HG02798 (cell line): Measurements from ENCODE around the gene PLXNA4.
"Not testable (repeated sequence)": the region's sequence is repeated elsewhere in the genome, so short reads cannot be mapped to it uniquely, and the experiment has no call there.

Source experiments
- ATAC-seq: cut with Tn5 transposase; IDR thresholded peaks from one replicate; pipeline ENCODE4 v1.9.1; 2021; ENCODE audit warnings: mild to moderate bottlenecking; ENCODE audit not compliant: unreplicated experiment, poor library complexity

Gene PLXNA4

GRCh38 chr7:132402096-132402495, 174.2 kb downstream of the PLXNA4 start:
- no peak for ATAC-seq

- ATAC-seq: no peak
Observed at GRCh38 chr7:132400561-132401142, 175.6 kb downstream of the PLXNA4 start.

- ATAC-seq: no peak
Observed at GRCh38 chr7:132399367-132399766, 176.9 kb downstream of the PLXNA4 start.

- ATAC-seq: no peak
Observed at GRCh38 chr7:132398253-132398925, 177.9 kb downstream of the PLXNA4 start.

GRCh38 chr7:132397070-132397469, 179.2 kb downstream of the PLXNA4 start:
- ATAC-seq: no peak

- no peak for ATAC-seq
Observed at GRCh38 chr7:132395361-132395760, 180.9 kb downstream of the PLXNA4 start.

- no peak for ATAC-seq
Observed at GRCh38 chr7:132394283-132395198, 181.7 kb downstream of the PLXNA4 start.

GRCh38 chr7:132393789-132394261, 182.4 kb downstream of the PLXNA4 start:
- ATAC-seq: no peak

GRCh38 chr7:132392713-132393112, 183.6 kb downstream of the PLXNA4 start:
- no peak for ATAC-seq

GRCh38 chr7:132390705-132391104, 185.6 kb downstream of the PLXNA4 start:
- ATAC-seq: no peak

GRCh38 chr7:132390049-132390448, 186.2 kb downstream of the PLXNA4 start:
- not testable (repeated sequence) for ATAC-seq

- no peak for ATAC-seq
Observed at GRCh38 chr7:132388688-132389087, 187.6 kb downstream of the PLXNA4 start.

- ATAC-seq: no peak
Observed at GRCh38 chr7:132387596-132387995, 188.7 kb downstream of the PLXNA4 start.

GRCh38 chr7:132386201-132386681, 190.0 kb downstream of the PLXNA4 start:
- no peak for ATAC-seq

- ATAC-seq: no peak
Observed at GRCh38 chr7:132383962-132384361, 192.3 kb downstream of the PLXNA4 start.

- ATAC-seq: no peak
Observed at GRCh38 chr7:132381742-132382472, 194.4 kb downstream of the PLXNA4 start.

- ATAC-seq: no peak
Observed at GRCh38 chr7:132380059-132380458, 196.2 kb downstream of the PLXNA4 start.

- no peak for ATAC-seq
Observed at GRCh38 chr7:132379292-132379691, 197.0 kb downstream of the PLXNA4 start.

- no peak for ATAC-seq
Observed at GRCh38 chr7:132377703-132378584, 198.3 kb downstream of the PLXNA4 start.
